ENCODE data around the gene MPI. TPM values are rescaled to one million over a fixed set of nuclear protein-coding genes. Genes with fewer than 3 reads are reported as not detected.

The MPI gene
- total and polyA plus RNA-seq, 10 of the 15 experiments (the other 5 are each of a cell fraction or from before 2014, with no cell fraction given), result 35.6 to 93.9 (median 44.1) TPM

- TF ChIP-seq SKIL (IDR thresholded peaks at IDR 0.05; ENCODE audit: low read depth, poor library complexity, severe bottlenecking) (no peak), ESRRA (IDR thresholded peaks at IDR 0.05; ENCODE audit: low read length) (no peak), ZNF217 (IDR thresholded peaks at IDR 0.05) (0 out of 2 replicates have a peak, but pooled peaks have one; percentile 44), JUND (IDR thresholded peaks at IDR 0.05; ENCODE audit: low read depth, low read length) (no peak), RELB (IDR thresholded peaks at IDR 0.05; ENCODE audit: low read depth) (no peak), ETV6 (conservative IDR thresholded peaks at IDR 0.05 in 1 of 2, IDR thresholded peaks at IDR 0.05 in 1 of 2; ENCODE audit: borderline replicate concordance in 1 of 2, low read depth in 1 of 2) (no peak), SMARCA5 (IDR thresholded peaks at IDR 0.05) (0 out of 2 replicates have a peak, but pooled peaks have one; percentile 66), ZNF622 (IDR thresholded peaks at IDR 0.05) (no peak), STAT1 (conservative IDR thresholded peaks at IDR 0.05) (no peak), HDAC6 (IDR thresholded peaks at IDR 0.05; ENCODE audit: unreplicated experiment) (no peak), TCF12 (IDR thresholded peaks at IDR 0.05; ENCODE audit: low read depth, low read length) (no peak), KLF5 (IDR thresholded peaks at IDR 0.05; ENCODE audit: partially characterized antibody) (peak; percentile 63), SMAD1 (IDR thresholded peaks at IDR 0.05; ENCODE audit: low read depth, partially characterized antibody) (no peak), BCL3 (IDR thresholded peaks at IDR 0.05; ENCODE audit: borderline replicate concordance, insufficient read depth, low read depth, low read length, poor library complexity, severe bottlenecking) (no peak), PAX5 (IDR thresholded peaks at IDR 0.05; ENCODE audit: borderline replicate concordance, low read depth, low read length) (peak; percentile 12; the same call in 1 of the 2 replicates), SMAD5 (IDR thresholded peaks at IDR 0.05; ENCODE audit: low read depth) (no peak), ZSCAN29 (IDR thresholded peaks at IDR 0.05) (no peak), NFIC (IDR thresholded peaks at IDR 0.05; ENCODE audit: low read depth, low read length) (no peak)
Observed at GRCh38 chr15:74906450-74907162, 16.8 kb downstream of the MPI start, which contains the start of gene FAM219B (continued).

Data from GM12878 (cell line).